MG63 (cell line): ENCODE results near the gene ZSCAN22. TPM values are rescaled to one million over a fixed set of nuclear protein-coding genes. Genes with fewer than 3 reads are reported as not detected.
A peak's percentile ranks its signal among the peaks of the same experiment; 100 is the strongest.
"Not testable (repeated sequence)": the region's sequence is repeated elsewhere in the genome, so short reads cannot be mapped to it uniquely, and the experiment has no call there.

ENCODE experiments used
- DNase-seq: peaks from one replicate; pipeline ENCODE4 v3.0.0-alpha.2; 2020
- H3K27me3 ChIP-seq: fragments of 250-450 bp; sonication (Bioruptor Pico); 2 replicates; pipeline ENCODE4 v1.5.1; 2020; ENCODE audit warnings: mild to moderate bottlenecking, moderate library complexity
- H3K36me3 ChIP-seq: fragments of 250-450 bp; sonication (Bioruptor Pico); 2 replicates; pipeline ENCODE4 v1.5.1; 2020; ENCODE audit warnings: mild to moderate bottlenecking, moderate library complexity
- H3K4me3 ChIP-seq: fragments of 250-450 bp; sonication (Bioruptor Pico); 2 replicates; pipeline ENCODE4 v1.5.1; 2020; ENCODE audit warnings: mild to moderate bottlenecking, moderate library complexity
- H3K9me3 ChIP-seq: fragments of 250-450 bp; sonication (Bioruptor Pico); 2 replicates; pipeline ENCODE4 v1.5.1; 2020; ENCODE audit warnings: mild to moderate bottlenecking, moderate library complexity
- total RNA-seq: library from RNA; depleted of rRNA; stranded (reverse); fragments of >200 nt; shearing (Covaris generic); gene quantifications from 2 replicates; pipeline ENCODE4 v1.2.3, GENCODE V29; 2014; ENCODE audit warnings: low replicate concordance

The ZSCAN22 gene
- total RNA-seq, 1 experiment from 2014 or later, result 2.5 TPM

- peaks cover 74% of the 10 kb centered on the region for H3K36me3 ChIP-seq
- peaks cover 48% of the 10 kb centered on the region for H3K9me3 ChIP-seq
- H3K4me3 ChIP-seq, result no peak overlapping the region
- no peak for DNase-seq
- H3K27me3 ChIP-seq, result no peaks in the 10 kb centered on the region
Measured at GRCh38 chr19:58307736-58308135, 19.1 kb upstream of the ZSCAN22 start.

- DNase-seq, result not testable (repeated sequence)
Measured at GRCh38 chr19:58310685-58311084, 16.1 kb upstream of the ZSCAN22 start.

GRCh38 chr19:58311345-58311865, 15.4 kb upstream of the ZSCAN22 start:
- H3K36me3 ChIP-seq, result peaks cover 86% of the 10 kb centered on the region
- H3K9me3 ChIP-seq, result peaks cover 34% of the 10 kb centered on the region
- no peak for DNase-seq
- no peaks in the 10 kb centered on the region for H3K27me3 ChIP-seq
- no peak overlapping the region for H3K4me3 ChIP-seq

More at GRCh38 chr19:58310685-58311084, 16.1 kb upstream of the ZSCAN22 start:
- not testable (repeated sequence) for H3K27me3 ChIP-seq, H3K4me3 ChIP-seq
- H3K9me3 ChIP-seq, result peaks cover 40% of the 10 kb centered on the region
- peaks cover 93% of the 10 kb centered on the region for H3K36me3 ChIP-seq

GRCh38 chr19:58315580-58315979, 11.2 kb upstream of the ZSCAN22 start:
- no peak for DNase-seq
- no peaks in the 10 kb centered on the region for H3K27me3 ChIP-seq
- H3K9me3 ChIP-seq, result peaks cover 10% of the 10 kb centered on the region
- peaks cover 47% of the 10 kb centered on the region for H3K36me3 ChIP-seq
- no peak overlapping the region for H3K4me3 ChIP-seq

GRCh38 chr19:58317476-58318072, 9.2 kb upstream of the ZSCAN22 start:
- H3K4me3 ChIP-seq, result no peak overlapping the region
- peaks cover 41% of the 10 kb centered on the region for H3K36me3 ChIP-seq
- H3K27me3 ChIP-seq, result no peaks in the 10 kb centered on the region
- DNase-seq, result no peak
- H3K9me3 ChIP-seq, result peaks cover 6% of the 10 kb centered on the region

- no peak for DNase-seq
Measured at GRCh38 chr19:58318297-58318696, 8.5 kb upstream of the ZSCAN22 start.

GRCh38 chr19:58319241-58319640, 7.6 kb upstream of the ZSCAN22 start:
- Histone ChIP-seq H3K27me3 (no peaks in the 10 kb centered on the region), H3K4me3 (no peak overlapping the region), H3K9me3 (no peaks in the 10 kb centered on the region), H3K36me3 (peaks cover 25% of the 10 kb centered on the region)
- DNase-seq, result no peak

More at GRCh38 chr19:58318297-58318696, 8.5 kb upstream of the ZSCAN22 start:
- no peaks in the 10 kb centered on the region for H3K27me3 ChIP-seq
- no peak overlapping the region for H3K4me3 ChIP-seq
- peaks cover 4% of the 10 kb centered on the region; the same call in 1 of the 2 replicates for H3K9me3 ChIP-seq
- peaks cover 34% of the 10 kb centered on the region for H3K36me3 ChIP-seq

GRCh38 chr19:58325311-58326022, 1.3 kb upstream of the ZSCAN22 start:
- Histone ChIP-seq H3K36me3 (peaks cover 23% of the 10 kb centered on the region), H3K27me3 (no peaks in the 10 kb centered on the region), H3K4me3 (peak overlapping the region; percentile 89), H3K9me3 (no peaks in the 10 kb centered on the region)
- DNase-seq, result no peak

- peaks cover 2% of the 10 kb centered on the region; the same call in 1 of the 2 replicates for H3K9me3 ChIP-seq
- H3K36me3 ChIP-seq, result peaks cover 20% of the 10 kb centered on the region
- H3K27me3 ChIP-seq, result no peaks in the 10 kb centered on the region
- DNase-seq, result no peak
- H3K4me3 ChIP-seq, result peak overlapping the region; percentile 89
Measured at GRCh38 chr19:58326501-58326913, 287 bp upstream of the ZSCAN22 start.

GRCh38 chr19:58328999-58329398, 2.2 kb downstream of the ZSCAN22 start:
- H3K36me3 ChIP-seq, result peaks cover 15% of the 10 kb centered on the region; the same call in 1 of the 2 replicates
- peaks cover 2% of the 10 kb centered on the region; the same call in 1 of the 2 replicates for H3K27me3 ChIP-seq
- peaks cover 5% of the 10 kb centered on the region; the same call in 1 of the 2 replicates for H3K9me3 ChIP-seq
- no peak overlapping the region for H3K4me3 ChIP-seq
- no peak for DNase-seq

- Histone ChIP-seq H3K27me3 (peaks cover 2% of the 10 kb centered on the region; the same call in 1 of the 2 replicates), H3K36me3 (peaks cover 19% of the 10 kb centered on the region), H3K4me3 (no peak overlapping the region), H3K9me3 (peaks cover 5% of the 10 kb centered on the region; the same call in 1 of the 2 replicates)
- no peak for DNase-seq
Measured at GRCh38 chr19:58330458-58330857, 3.7 kb downstream of the ZSCAN22 start.

GRCh38 chr19:58332697-58333096, 5.9 kb downstream of the ZSCAN22 start:
- Histone ChIP-seq H3K9me3 (peaks cover 5% of the 10 kb centered on the region; the same call in 1 of the 2 replicates), H3K27me3 (peaks cover 2% of the 10 kb centered on the region; the same call in 1 of the 2 replicates), H3K4me3 (no peak overlapping the region), H3K36me3 (peaks cover 35% of the 10 kb centered on the region)
- no peak for DNase-seq

GRCh38 chr19:58334691-58335249, 8.0 kb downstream of the ZSCAN22 start:
- Histone ChIP-seq H3K9me3 (peaks cover 15% of the 10 kb centered on the region), H3K36me3 (peaks cover 47% of the 10 kb centered on the region), H3K27me3 (peaks cover 2% of the 10 kb centered on the region; the same call in 1 of the 2 replicates), H3K4me3 (no peak overlapping the region)
- DNase-seq, result no peak

GRCh38 chr19:58335630-58336029, 8.8 kb downstream of the ZSCAN22 start:
- no peak overlapping the region for H3K4me3 ChIP-seq
- peaks cover 15% of the 10 kb centered on the region for H3K9me3 ChIP-seq
- DNase-seq, result no peak
- H3K27me3 ChIP-seq, result peaks cover 2% of the 10 kb centered on the region; the same call in 1 of the 2 replicates
- H3K36me3 ChIP-seq, result peaks cover 50% of the 10 kb centered on the region

- Histone ChIP-seq H3K36me3 (peaks cover 52% of the 10 kb centered on the region), H3K9me3 (peaks cover 12% of the 10 kb centered on the region), H3K4me3 (no peak overlapping the region), H3K27me3 (peaks cover 2% of the 10 kb centered on the region; the same call in 1 of the 2 replicates)
- no peak for DNase-seq
Measured at GRCh38 chr19:58336216-58336615, 9.4 kb downstream of the ZSCAN22 start.

GRCh38 chr19:58336820-58337219, 10.0 kb downstream of the ZSCAN22 start:
- Histone ChIP-seq H3K9me3 (peaks cover 12% of the 10 kb centered on the region), H3K27me3 (peaks cover 2% of the 10 kb centered on the region; the same call in 1 of the 2 replicates), H3K4me3 (no peak overlapping the region), H3K36me3 (peaks cover 58% of the 10 kb centered on the region)
- DNase-seq, result no peak

- DNase-seq, result no peak
- Histone ChIP-seq H3K36me3 (peaks cover 58% of the 10 kb centered on the region), H3K4me3 (no peak overlapping the region), H3K9me3 (peaks cover 10% of the 10 kb centered on the region), H3K27me3 (no peaks in the 10 kb centered on the region)
Measured at GRCh38 chr19:58338336-58338735, 11.5 kb downstream of the ZSCAN22 start.
